ENCODE data around the gene ZCCHC24. TPM values are rescaled to one million over a fixed set of nuclear protein-coding genes. Genes with fewer than 3 reads are reported as not detected.
"Not testable (repeated sequence)": the region's sequence is repeated elsewhere in the genome, so short reads cannot be mapped to it uniquely, and the experiment has no call there.

Gene ZCCHC24
- total RNA-seq, 1 donor from 2014 or later: 0.52 TPM

DNA sequence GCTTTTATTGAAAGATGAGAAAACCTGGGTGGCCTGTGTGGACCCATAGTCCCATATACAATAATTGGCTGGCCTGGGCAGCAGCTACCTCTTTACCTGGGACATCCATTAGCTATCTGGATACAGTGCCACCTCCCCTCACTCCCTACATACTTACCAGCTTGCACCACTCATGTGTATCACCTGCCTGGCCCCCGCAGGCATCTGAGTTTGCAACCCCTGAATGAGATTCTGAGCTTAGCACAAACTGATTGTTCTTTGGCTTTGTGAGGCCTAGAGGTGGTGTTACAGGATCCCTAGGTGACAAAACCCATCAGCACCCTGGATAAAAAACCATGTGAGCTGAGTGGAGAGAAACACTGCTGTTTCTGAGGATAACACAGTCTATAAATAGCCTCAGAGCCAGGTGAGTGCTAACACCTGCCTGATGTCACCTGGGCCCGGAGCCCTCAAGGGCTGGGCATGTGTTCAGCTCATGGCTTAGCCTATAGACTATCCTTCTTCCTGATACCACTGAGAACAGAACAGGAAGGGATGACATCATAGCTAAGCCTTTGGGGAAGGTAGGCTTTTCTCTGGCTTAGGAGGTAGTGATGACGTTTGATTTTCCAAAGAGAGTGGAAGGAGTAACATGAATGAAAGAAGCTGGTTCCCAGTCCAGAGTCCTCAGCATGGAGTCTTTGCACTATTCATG, 100.8 kb downstream of the ZCCHC24 start:
- peaks cover 65% of the 10 kb centered on the region for H3K4me1 Mint-ChIP-seq (ENCODE audit: low read depth)
- no peak for DNase-seq (ENCODE audit: low spot score)
- H3K36me3 Mint-ChIP-seq (ENCODE audit: low read depth): peaks cover 15% of the 10 kb centered on the region
- H3K9me3 Mint-ChIP-seq: no peaks in the 10 kb centered on the region
- no peak overlapping the region for H3K4me3 Mint-ChIP-seq
- H3K27me3 Mint-ChIP-seq (ENCODE audit: insufficient read depth): no peaks in the 10 kb centered on the region
- H3K27ac Mint-ChIP-seq: no peak overlapping the region
- intact Hi-C loops (cut with micrococcal nuclease): loop anchor here (5.0 kb wide), 1 partner anchor 277 kb away; the partner anchor contains the start of gene ZMIZ1

DNA sequence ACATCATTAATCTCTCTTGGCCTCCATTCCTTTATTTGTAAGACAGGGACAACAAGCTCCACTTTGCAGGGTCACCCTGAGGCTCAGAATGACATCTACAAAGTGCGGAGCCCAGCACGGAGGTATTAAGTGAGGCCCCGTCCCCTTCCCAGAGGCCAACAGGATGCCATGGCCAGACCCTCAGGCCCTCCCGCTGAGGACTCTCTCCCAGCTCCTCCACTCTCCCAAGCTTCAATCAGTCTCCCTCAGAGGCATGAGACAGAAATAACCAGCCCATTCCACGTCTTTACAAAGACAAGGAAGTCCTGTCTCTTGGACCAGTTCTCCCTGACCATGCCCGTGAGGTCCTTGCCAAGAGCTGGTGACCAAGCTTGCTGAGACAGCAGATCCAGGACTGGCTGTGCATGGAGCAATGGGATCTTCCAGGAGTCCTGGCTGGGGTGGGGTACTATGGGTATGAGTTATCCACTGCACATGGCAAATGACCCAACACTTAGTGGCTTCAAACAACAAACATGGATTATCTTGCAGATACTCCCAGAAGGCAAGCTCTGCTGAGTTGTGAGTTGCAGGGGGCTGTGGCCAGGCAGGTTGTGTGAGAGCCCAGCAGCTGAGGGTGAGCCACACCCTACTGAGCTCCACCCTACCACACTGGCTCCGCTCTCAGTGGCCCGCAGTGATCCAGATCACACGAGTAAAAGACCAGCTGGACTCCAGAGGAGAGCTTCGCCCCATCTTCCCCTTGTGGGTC, 102.4 kb downstream of the ZCCHC24 start:
- Mint-ChIP-seq H3K4me1 (ENCODE audit: low read depth) (peaks cover 49% of the 10 kb centered on the region), H3K27ac (no peak overlapping the region), H3K4me3 (no peak overlapping the region), H3K36me3 (ENCODE audit: low read depth) (peaks cover 3% of the 10 kb centered on the region), H3K27me3 (ENCODE audit: insufficient read depth) (no peaks in the 10 kb centered on the region), H3K9me3 (no peaks in the 10 kb centered on the region)
- intact Hi-C loops (cut with micrococcal nuclease): no loop called here
- DNase-seq (ENCODE audit: low spot score): no peak

DNA sequence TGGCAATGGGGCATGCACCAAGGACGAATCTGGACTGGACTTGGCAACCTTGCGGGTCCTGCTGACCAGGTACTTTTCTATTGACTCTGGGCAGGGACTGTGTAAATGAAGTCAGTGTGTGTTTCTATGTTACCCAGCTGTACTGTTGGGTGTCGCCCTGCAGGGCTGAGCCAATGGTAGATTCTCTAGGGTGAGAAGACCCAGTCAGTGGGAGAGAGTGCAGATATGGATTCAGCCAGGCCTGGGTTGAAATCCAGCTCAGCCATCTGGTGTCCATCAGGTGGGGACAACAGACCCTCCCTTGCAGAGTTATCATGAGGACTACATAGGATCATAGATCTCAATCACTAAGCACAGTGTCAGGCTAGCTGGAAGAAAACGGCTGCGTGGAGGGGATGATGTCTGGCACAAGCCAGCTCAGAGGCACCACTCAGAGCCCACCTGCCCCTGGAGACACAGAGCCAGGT, 103.1 kb downstream of the ZCCHC24 start:
- peaks cover under 1% of the 10 kb centered on the region for H3K9me3 Mint-ChIP-seq
- peaks cover 49% of the 10 kb centered on the region for H3K4me1 Mint-ChIP-seq (ENCODE audit: low read depth)
- no peak overlapping the region for H3K27ac Mint-ChIP-seq
- intact Hi-C loops (cut with micrococcal nuclease): no loop called here
- H3K4me3 Mint-ChIP-seq: no peak overlapping the region
- peaks cover 3% of the 10 kb centered on the region for H3K36me3 Mint-ChIP-seq (ENCODE audit: low read depth)
- DNase-seq (ENCODE audit: low spot score): no peak
- no peaks in the 10 kb centered on the region for H3K27me3 Mint-ChIP-seq (ENCODE audit: insufficient read depth)

DNA sequence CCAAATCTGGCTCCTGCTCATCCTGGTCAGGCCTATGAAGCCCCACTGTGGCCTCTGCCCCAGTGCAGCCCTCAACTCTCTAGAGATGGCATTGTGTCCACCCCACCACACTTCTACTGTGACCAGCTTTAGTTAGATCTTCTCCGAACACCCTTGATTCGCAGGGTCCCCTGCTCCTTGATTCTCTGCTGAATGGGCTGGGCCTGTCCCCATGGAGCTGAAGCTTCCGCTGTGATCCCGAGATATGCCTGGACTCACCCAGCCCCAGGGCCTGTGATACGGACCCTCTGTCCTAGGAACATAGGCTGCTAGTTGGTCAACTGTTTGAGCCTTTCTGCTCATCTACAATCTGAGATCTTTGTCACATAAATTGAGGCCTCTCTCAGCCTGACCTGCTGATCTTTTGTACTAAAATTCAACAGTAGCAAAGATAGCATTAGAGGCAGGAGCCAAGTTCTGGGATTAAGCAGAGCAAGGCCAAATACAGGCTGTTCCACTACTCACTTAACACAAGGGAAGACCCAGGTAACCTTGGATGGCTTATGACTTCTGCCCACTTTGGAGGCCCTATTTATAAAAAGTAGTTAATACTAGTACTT, 104.7 kb downstream of the ZCCHC24 start:
- peaks cover 48% of the 10 kb centered on the region for H3K4me1 Mint-ChIP-seq (ENCODE audit: low read depth)
- no peak overlapping the region for H3K4me3 Mint-ChIP-seq
- H3K27ac Mint-ChIP-seq: peak overlapping the region; percentile 0
- no peak for DNase-seq (ENCODE audit: low spot score)
- peaks cover 3% of the 10 kb centered on the region for H3K9me3 Mint-ChIP-seq
- H3K36me3 Mint-ChIP-seq (ENCODE audit: low read depth): peaks cover 6% of the 10 kb centered on the region
- no peaks in the 10 kb centered on the region for H3K27me3 Mint-ChIP-seq (ENCODE audit: insufficient read depth)
- intact Hi-C loops (cut with micrococcal nuclease): no loop called here

DNA sequence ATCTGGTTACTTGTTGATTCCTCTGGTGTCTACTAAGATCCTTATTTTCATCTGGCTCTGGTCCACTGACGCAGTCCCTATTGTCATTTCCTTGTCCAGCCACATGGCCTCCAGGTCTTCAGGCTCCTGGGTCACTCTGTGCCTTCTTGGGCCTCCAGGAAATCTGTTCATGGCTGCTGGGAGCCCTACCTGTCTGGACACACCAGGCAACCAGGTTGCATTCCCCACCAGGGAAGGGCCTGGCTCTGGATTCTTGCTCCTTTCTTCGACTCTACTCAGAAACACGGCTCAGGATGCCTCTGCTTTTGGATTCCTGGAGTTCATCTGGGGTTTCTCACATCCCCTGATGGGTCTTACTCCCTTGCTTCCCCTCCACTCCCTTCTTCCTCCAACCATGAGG, 106.2 kb downstream of the ZCCHC24 start:
- intact Hi-C loops (cut with micrococcal nuclease): no loop called here
- H3K4me3 Mint-ChIP-seq: no peak overlapping the region
- DNase-seq (ENCODE audit: low spot score): no peak
- peaks cover 3% of the 10 kb centered on the region for H3K9me3 Mint-ChIP-seq
- H3K4me1 Mint-ChIP-seq (ENCODE audit: low read depth): peaks cover 50% of the 10 kb centered on the region
- no peaks in the 10 kb centered on the region for H3K27me3 Mint-ChIP-seq (ENCODE audit: insufficient read depth)
- peaks cover 8% of the 10 kb centered on the region for H3K36me3 Mint-ChIP-seq (ENCODE audit: low read depth)
- H3K27ac Mint-ChIP-seq: no peak overlapping the region

DNA sequence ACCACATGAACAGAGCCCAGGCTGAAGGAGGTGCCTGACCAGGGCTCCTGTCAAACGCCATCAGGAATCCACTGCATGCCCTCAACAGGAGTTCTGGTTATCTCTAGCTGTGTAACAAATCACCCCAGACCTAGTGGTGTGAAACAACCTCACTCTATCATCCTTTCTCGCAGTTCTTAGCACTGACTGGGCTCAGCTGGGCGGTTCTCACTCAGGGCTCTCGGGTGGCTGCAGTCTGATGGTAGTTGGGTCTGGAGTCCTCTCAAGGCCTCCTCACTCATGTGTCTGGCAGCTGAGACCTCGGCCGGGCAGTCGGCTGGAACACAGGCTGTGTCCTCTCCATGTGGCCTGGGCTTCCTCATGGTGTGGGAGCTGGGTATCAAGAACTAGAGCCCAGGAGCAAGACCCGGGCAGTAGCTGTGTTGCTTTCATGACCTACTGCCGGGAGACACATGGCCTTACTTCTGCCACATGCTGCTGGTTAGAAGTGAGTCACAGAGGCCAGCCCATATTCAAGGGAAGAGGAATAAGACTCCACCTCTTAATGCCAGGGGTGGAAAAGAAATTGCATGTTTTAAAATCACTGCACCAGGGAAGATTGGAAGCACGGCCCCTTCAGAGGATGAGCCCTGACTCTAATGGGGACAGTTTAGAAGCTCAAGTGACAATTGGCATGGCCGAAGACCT, 107.5 kb downstream of the ZCCHC24 start:
- H3K4me3 Mint-ChIP-seq; intact Hi-C loops (cut with micrococcal nuclease); H3K27ac Mint-ChIP-seq; H3K27me3 Mint-ChIP-seq (ENCODE audit: insufficient read depth); DNase-seq (ENCODE audit: low spot score); H3K9me3 Mint-ChIP-seq: not testable (repeated sequence)
- H3K4me1 Mint-ChIP-seq (ENCODE audit: low read depth): peaks cover 46% of the 10 kb centered on the region
- H3K36me3 Mint-ChIP-seq (ENCODE audit: low read depth): peaks cover 11% of the 10 kb centered on the region

DNA sequence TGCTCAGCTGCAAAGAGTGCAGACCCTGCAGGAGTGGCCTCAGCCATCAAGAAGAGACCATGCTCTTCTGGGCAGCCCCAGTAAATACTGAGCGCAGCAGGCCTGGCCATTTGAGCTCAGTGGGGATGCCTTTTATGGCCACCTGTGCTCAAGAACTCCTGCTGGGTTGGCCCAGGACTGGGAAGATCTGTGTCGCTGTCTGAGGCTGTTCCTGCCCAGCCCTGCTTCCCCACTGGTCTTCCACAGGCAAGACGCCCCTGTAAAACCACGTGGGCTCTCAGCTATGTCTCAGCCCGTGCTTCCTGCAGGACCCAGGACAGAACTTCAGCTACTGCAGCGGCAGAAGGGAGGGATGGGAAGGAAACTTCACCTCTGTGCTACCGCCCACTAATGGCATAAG, 108.7 kb downstream of the ZCCHC24 start:
- intact Hi-C loops (cut with micrococcal nuclease): no loop called here
- H3K4me3 Mint-ChIP-seq: no peak overlapping the region
- peaks cover 42% of the 10 kb centered on the region for H3K4me1 Mint-ChIP-seq (ENCODE audit: low read depth)
- no peak overlapping the region for H3K27ac Mint-ChIP-seq
- no peaks in the 10 kb centered on the region for H3K27me3 Mint-ChIP-seq (ENCODE audit: insufficient read depth)
- H3K36me3 Mint-ChIP-seq (ENCODE audit: low read depth): peaks cover 14% of the 10 kb centered on the region
- peaks cover 10% of the 10 kb centered on the region for H3K9me3 Mint-ChIP-seq
- no peak for DNase-seq (ENCODE audit: low spot score)

DNA sequence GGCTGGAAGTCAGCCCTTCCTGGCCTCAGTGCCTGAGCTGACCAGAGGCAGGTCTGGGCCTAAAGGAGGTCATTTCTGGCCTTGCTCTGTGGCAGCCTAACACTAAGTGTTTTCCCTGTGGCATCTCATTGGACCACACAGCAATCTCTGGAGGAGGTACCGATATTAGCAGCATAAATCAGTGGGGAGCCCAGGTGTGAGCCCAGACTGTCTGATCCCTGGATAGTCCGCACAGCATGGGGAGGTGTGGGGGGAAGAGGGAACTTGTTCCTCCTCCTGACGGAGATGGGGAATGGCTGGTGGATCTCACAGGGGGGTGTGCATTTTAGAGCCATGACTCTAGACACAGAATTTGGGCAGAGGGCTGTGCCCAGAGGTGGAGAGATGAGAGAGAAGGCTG, 109.1 kb downstream of the ZCCHC24 start:
- peaks cover 14% of the 10 kb centered on the region for H3K36me3 Mint-ChIP-seq (ENCODE audit: low read depth)
- peaks cover 45% of the 10 kb centered on the region for H3K4me1 Mint-ChIP-seq (ENCODE audit: low read depth)
- H3K4me3 Mint-ChIP-seq: no peak overlapping the region
- no peaks in the 10 kb centered on the region for H3K27me3 Mint-ChIP-seq (ENCODE audit: insufficient read depth)
- peak overlapping the region; percentile 50 for H3K27ac Mint-ChIP-seq
- DNase-seq (ENCODE audit: low spot score): no peak
- H3K9me3 Mint-ChIP-seq: peaks cover 10% of the 10 kb centered on the region
- intact Hi-C loops (cut with micrococcal nuclease): no loop called here

DNA sequence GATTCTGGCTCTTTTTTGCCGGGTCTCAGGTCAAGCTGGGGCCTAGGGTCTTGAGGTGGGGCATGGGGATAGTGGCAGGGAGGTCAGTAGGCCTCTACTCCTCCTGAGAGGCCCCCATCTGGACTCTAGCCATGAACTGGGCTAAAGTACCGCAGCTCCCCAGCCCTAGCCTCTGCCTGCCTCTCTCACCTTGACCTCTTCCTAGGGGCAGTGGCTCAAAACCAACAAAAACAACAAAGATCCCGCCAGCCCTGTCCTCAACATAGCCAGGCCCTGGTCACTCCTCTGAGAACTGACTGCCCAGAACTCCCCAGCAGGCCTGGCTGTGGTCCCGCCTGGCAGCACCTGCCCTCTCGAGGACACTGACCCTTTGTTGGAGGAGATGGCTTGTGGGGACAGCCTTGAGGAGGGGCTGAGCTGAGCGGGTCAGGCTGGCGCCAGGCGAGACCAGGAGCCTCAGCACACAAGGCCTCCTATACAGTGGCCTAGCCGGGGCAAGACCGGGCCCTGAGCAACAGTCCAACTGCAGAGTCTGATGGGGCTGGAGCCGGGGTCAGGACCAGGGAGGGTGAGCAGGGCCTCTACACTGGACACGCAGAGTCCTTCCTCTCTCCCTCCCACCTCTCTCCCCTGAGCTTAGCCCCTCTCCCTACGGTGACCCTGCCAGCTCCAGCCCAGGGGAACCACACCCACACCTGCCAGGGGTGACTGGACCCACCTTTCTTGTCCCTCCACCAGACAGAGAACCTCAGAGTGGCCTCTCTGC, 109.8 kb downstream of the ZCCHC24 start:
- Mint-ChIP-seq H3K36me3 (ENCODE audit: low read depth) (peaks cover 14% of the 10 kb centered on the region), H3K9me3 (peaks cover 10% of the 10 kb centered on the region), H3K4me3 (no peak overlapping the region), H3K4me1 (ENCODE audit: low read depth) (peaks cover 51% of the 10 kb centered on the region), H3K27ac (peak overlapping the region; percentile 66), H3K27me3 (ENCODE audit: insufficient read depth) (no peaks in the 10 kb centered on the region)
- DNase-seq (ENCODE audit: low spot score): no peak
- intact Hi-C loops (cut with micrococcal nuclease): no loop called here

DNA sequence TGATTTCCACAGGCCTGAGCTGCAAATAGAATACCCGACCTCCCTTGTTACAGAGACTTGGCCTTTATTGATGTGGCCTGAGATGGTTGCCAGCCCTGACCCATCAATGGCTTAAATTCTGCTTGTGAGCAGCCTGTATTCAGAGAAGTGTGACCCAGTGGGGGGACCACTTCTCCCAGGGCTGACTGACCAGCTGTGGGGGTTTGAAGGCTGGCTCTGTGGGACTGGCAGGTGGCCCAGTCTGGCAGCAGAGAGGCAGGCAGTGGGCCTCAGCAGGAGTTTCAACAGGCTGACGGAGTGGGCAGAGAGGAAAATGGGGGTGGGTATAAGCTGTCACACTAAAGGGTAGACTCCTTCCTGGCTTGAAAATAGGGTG, 110.3 kb downstream of the ZCCHC24 start:
- Mint-ChIP-seq H3K4me3 (no peak overlapping the region), H3K27me3 (ENCODE audit: insufficient read depth) (no peaks in the 10 kb centered on the region), H3K4me1 (ENCODE audit: low read depth) (peaks cover 54% of the 10 kb centered on the region), H3K9me3 (peaks cover 10% of the 10 kb centered on the region), H3K27ac (peak overlapping the region; percentile 66), H3K36me3 (ENCODE audit: low read depth) (peaks cover 14% of the 10 kb centered on the region)
- no peak for DNase-seq (ENCODE audit: low spot score)
- intact Hi-C loops (cut with micrococcal nuclease): no loop called here

DNA sequence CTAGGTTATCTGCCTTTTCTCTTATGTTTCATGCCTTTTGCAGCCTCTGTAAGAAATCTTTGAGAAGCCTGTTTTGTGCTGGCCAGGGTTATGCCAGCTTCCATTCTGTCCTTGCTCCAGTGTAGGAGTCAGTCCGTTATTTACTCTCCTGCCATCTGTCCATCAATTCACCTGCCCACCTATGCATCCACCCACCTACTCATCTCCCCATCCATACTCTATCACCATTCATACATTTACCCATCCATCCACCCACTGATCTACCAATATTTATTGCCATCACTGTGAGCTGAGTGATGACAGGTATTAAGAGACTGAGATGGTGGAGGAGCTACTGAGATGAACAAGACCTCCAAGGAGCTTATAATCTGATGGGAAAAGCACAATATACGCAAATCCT, 110.9 kb downstream of the ZCCHC24 start:
- Mint-ChIP-seq H3K9me3 (peaks cover 10% of the 10 kb centered on the region), H3K27ac (peak overlapping the region; percentile 32), H3K4me3 (no peak overlapping the region), H3K27me3 (ENCODE audit: insufficient read depth) (no peaks in the 10 kb centered on the region), H3K36me3 (ENCODE audit: low read depth) (peaks cover 14% of the 10 kb centered on the region), H3K4me1 (ENCODE audit: low read depth) (peaks cover 57% of the 10 kb centered on the region)
- DNase-seq (ENCODE audit: low spot score): no peak
- intact Hi-C loops (cut with micrococcal nuclease): loop anchor here (5.0 kb wide), 5 partner anchors 362 to 1497 kb away; partner anchors contain the start of genes RPS24 and TMEM254

DNA sequence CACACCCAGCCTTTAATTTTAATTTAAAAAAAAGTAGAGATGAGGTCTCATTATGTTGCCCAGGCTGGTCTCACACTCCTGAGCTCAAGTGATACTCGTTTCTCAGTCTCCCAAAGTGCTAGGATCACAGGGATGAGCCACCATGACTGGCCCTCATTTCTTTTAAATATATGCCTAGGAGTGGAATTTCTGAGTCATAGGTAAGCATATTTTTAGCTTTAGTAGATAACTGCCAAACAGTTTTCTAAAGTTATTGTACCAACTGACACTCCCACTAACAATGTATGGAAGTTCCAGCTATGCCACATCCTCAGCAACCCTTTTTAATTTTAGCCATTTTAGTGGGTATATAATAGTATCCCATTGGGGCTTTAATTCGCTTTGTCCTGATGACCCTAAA, 111.9 kb downstream of the ZCCHC24 start:
- intact Hi-C loops (cut with micrococcal nuclease): loop anchor here (5.0 kb wide), 5 partner anchors 361 to 1496 kb away; partner anchors contain the start of genes RPS24 and TMEM254
- Mint-ChIP-seq H3K27me3 (ENCODE audit: insufficient read depth) (no peaks in the 10 kb centered on the region), H3K9me3 (peaks cover 10% of the 10 kb centered on the region), H3K4me3 (no peak overlapping the region), H3K36me3 (ENCODE audit: low read depth) (peaks cover 11% of the 10 kb centered on the region), H3K4me1 (ENCODE audit: low read depth) (peaks cover 63% of the 10 kb centered on the region), H3K27ac (peak overlapping the region; percentile 98)
- no peak for DNase-seq (ENCODE audit: low spot score)

Measured in activated T-helper 1 cell treated with anti-CD3 and anti-CD28 coated beads, Interleukin-12 subunit alpha, Interleukin-12 subunit beta, Interleukin-2, Interleukin-4 antibody, amounts not matched to agents 30 ng/mL and 10 ng/mL and 1 ng/mL, durations not matched to agents 14 hours and 24 hours and 36 hours (primary cell).